GM23338 (cell line): ENCODE measurements around the gene SLC19A1. TPM values are rescaled to one million over a fixed set of nuclear protein-coding genes. Genes with fewer than 3 reads are reported as not detected.

Experiments used
- ATAC-seq: fragments of 200-7000 bp; cut with Tn5 transposase; 3 replicates; pipeline ENCODE4 v1.9.1; 2020
- DNase-seq: peaks from one replicate; pipeline ENCODE4 v3.0.0-alpha.2; 2015; ENCODE audit warnings: low spot score
- H2AFZ ChIP-seq: fragments of 200-600 bp; sonication (generic); 2 replicates; pipeline ENCODE4 v1.8.0; 2016; ENCODE audit warnings: antibody characterized with exemption, mild to moderate bottlenecking, moderate library complexity
- H3F3A ChIP-seq: fragments of 200-600 bp; sonication (generic); replicated peaks from 2 replicates; pipeline ENCODE4 v1.8.0; 2017; ENCODE audit warnings: antibody characterized with exemption, mixed run types, low read depth
- H3K27ac ChIP-seq: fragments of 200-600 bp; sonication (generic); 2 replicates; pipeline ENCODE4 v1.6.1; 2016; ENCODE audit warnings: low read depth
- H3K27me3 ChIP-seq: fragments of 200-600 bp; sonication (generic); 2 replicates; pipeline ENCODE4 v1.8.0; 2016; ENCODE audit warnings: mild to moderate bottlenecking, mixed run types, moderate library complexity; ENCODE audit not compliant: insufficient read depth
- H3K36me3 ChIP-seq: fragments of 200-600 bp; sonication (generic); 2 replicates; pipeline ENCODE4 v1.8.0; 2016; ENCODE audit warnings: mild to moderate bottlenecking; ENCODE audit not compliant: insufficient read depth
- H3K4me1 ChIP-seq: fragments of 200-600 bp; sonication (generic); 2 replicates; pipeline ENCODE4 v1.8.0; 2016; ENCODE audit warnings: mild to moderate bottlenecking, moderate library complexity; ENCODE audit not compliant: insufficient read depth
- H3K4me2 ChIP-seq: fragments of 200-600 bp; sonication (generic); 2 replicates; pipeline ENCODE4 v1.7.1; 2017; ENCODE audit warnings: mixed run types
- H3K4me3 ChIP-seq: fragments of 200-600 bp; sonication (generic); 2 replicates; pipeline ENCODE4 v1.6.1; 2016; ENCODE audit warnings: mixed run types
- H3K79me2 ChIP-seq: fragments of 200-600 bp; sonication (generic); replicated peaks from 2 replicates; pipeline ENCODE4 v1.8.0; 2017; ENCODE audit warnings: mild to moderate bottlenecking; ENCODE audit not compliant: insufficient read depth
- H3K9me2 ChIP-seq: fragments of 200-600 bp; sonication (generic); 2 replicates; pipeline ENCODE4 v1.8.0; 2017; ENCODE audit not compliant: insufficient read depth
- H4K20me1 ChIP-seq: fragments of 200-600 bp; sonication (generic); replicated peaks from 2 replicates; pipeline ENCODE4 v1.8.0; 2017; ENCODE audit warnings: mild to moderate bottlenecking; ENCODE audit not compliant: insufficient read depth
- H3K27ac Mint-ChIP-seq: 2 replicates; pipeline ENCODE4 v1.8.0; 2020; ENCODE audit warnings: inconsistent platforms, mild to moderate bottlenecking, moderate library complexity, mixed read lengths
- H3K27me3 Mint-ChIP-seq: 3 replicates; pipeline ENCODE4 v1.8.0; 2022; ENCODE audit warnings: low read depth, mild to moderate bottlenecking, moderate library complexity, mixed read lengths, inconsistent platforms; ENCODE audit not compliant: insufficient read depth, poor library complexity
- H3K36me3 Mint-ChIP-seq: 3 replicates; pipeline ENCODE4 v1.8.0; 2021; ENCODE audit warnings: low read depth, mild to moderate bottlenecking, inconsistent platforms, moderate library complexity, mixed read lengths
- H3K4me1 Mint-ChIP-seq: 3 replicates; pipeline ENCODE4 v1.8.0; 2020; ENCODE audit warnings: mild to moderate bottlenecking, inconsistent platforms, mixed read lengths
- H3K4me3 Mint-ChIP-seq: 3 replicates; pipeline ENCODE4 v1.8.0; 2021; ENCODE audit warnings: moderate library complexity, mild to moderate bottlenecking, inconsistent platforms, mixed read lengths
- H3K9me3 Mint-ChIP-seq: 3 replicates; pipeline ENCODE4 v1.8.0; 2020; ENCODE audit warnings: moderate library complexity, mild to moderate bottlenecking, inconsistent platforms, mixed read lengths
- NANOG ChIP-seq: IDR thresholded peaks from 2 replicates; pipeline ENCODE4 v1.6.1; 2016; ENCODE audit warnings: antibody characterized with exemption, borderline replicate concordance
- STAT1 ChIP-seq: IDR thresholded peaks from one replicate; pipeline ENCODE4 v1.6.1; 2016; ENCODE audit warnings: antibody characterized with exemption; ENCODE audit not compliant: unreplicated experiment
- ZNF114 ChIP-seq: fragments of 250-450 bp; sonication (Bioruptor Pico); IDR thresholded peaks from 2 replicates; pipeline ENCODE4 v1.5.0; 2020; ENCODE audit warnings: mild to moderate bottlenecking, moderate library complexity
- ZNF331 ChIP-seq: fragments of 250-450 bp; sonication (Bioruptor Pico); IDR thresholded peaks from 2 replicates; pipeline ENCODE4 v1.5.0; 2020; ENCODE audit warnings: low read depth, mild to moderate bottlenecking, moderate library complexity
- polyA plus RNA-seq: library from polyadenylated mRNA; unstranded; fragments of >200 nt; fragmentation: Nextera tagmentation; extraction: Ambion mirVana; gene quantifications from 2 replicates; pipeline ENCODE4 v1.2.1, GENCODE V29; 2016
- total RNA-seq: library from RNA; depleted of rRNA; stranded (reverse); fragments of >200 nt; shearing (Covaris generic); gene quantifications from 2 replicates; pipeline ENCODE4 v1.2.3, GENCODE V29; 2014
- TF ChIP-seq, protein P1 (sequence below): fragments of 250-450 bp; sonication (Bioruptor Pico); IDR thresholded peaks from 2 replicates; pipeline ENCODE4 v1.5.0; 2020; ENCODE audit warnings: mild to moderate bottlenecking, moderate library complexity
- TF ChIP-seq, protein P2 (sequence below), 2 experiments: fragments of 200-600 bp in 1 of 2; sonication (generic) in 1 of 2; conservative IDR thresholded peaks; 2 replicates each; pipeline versions ENCODE4 v1.5.1 to v1.6.1; 2016 to 2017; ENCODE audit warnings: antibody characterized with exemption in 2 of 2, low read depth in 2 of 2, mild to moderate bottlenecking in 2 of 2, moderate library complexity in 1 of 2
- TF ChIP-seq, protein P3 (sequence below): IDR thresholded peaks from 2 replicates; pipeline ENCODE4 v1.6.1; 2016; ENCODE audit warnings: antibody characterized with exemption
- TF ChIP-seq, protein P4 (sequence below): IDR thresholded peaks from one replicate; pipeline ENCODE4 v1.6.1; 2018; ENCODE audit warnings: antibody characterized with exemption; ENCODE audit not compliant: unreplicated experiment

The SLC19A1 gene
- total and polyA plus RNA-seq, 2 experiments from 2014 or later = 31.2 to 33.0 TPM

DNA sequence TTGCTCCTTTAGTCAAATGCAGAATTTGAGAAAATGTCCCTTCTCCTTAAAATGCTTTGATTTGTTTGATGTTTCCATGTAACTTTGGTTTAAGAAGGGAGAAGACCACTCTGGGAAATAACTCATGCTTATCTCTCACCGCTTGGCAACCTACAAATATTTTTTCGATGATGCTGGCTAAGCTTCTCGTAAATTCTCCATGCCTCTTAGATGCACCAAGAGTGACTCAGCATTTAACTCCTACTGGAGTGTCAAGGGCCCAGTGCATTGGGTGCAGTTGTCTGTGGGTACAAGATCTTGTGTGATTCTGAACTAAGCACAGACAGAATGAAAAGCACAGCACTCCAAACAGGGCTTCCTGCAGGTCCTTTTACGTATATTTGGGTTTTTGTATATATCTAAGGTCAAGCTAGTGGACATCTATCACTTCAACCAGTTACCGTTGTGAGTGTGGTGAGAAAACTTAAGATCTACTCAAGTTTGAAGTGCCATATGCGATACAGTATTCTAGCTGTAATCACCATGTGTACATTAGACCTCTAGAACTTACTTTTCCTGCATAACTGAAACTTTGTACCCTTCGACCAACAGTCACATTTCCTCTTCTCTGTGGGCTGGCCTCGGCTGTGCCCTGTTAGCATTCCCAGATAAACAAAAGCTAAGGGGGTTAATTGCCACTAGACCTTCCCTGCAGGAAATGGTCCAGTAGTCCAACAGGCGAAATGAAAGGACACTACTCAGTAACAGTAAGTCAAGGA, 81.5 kb downstream of the SLC19A1 start (continued):
- TF ChIP-seq, protein P1, sequence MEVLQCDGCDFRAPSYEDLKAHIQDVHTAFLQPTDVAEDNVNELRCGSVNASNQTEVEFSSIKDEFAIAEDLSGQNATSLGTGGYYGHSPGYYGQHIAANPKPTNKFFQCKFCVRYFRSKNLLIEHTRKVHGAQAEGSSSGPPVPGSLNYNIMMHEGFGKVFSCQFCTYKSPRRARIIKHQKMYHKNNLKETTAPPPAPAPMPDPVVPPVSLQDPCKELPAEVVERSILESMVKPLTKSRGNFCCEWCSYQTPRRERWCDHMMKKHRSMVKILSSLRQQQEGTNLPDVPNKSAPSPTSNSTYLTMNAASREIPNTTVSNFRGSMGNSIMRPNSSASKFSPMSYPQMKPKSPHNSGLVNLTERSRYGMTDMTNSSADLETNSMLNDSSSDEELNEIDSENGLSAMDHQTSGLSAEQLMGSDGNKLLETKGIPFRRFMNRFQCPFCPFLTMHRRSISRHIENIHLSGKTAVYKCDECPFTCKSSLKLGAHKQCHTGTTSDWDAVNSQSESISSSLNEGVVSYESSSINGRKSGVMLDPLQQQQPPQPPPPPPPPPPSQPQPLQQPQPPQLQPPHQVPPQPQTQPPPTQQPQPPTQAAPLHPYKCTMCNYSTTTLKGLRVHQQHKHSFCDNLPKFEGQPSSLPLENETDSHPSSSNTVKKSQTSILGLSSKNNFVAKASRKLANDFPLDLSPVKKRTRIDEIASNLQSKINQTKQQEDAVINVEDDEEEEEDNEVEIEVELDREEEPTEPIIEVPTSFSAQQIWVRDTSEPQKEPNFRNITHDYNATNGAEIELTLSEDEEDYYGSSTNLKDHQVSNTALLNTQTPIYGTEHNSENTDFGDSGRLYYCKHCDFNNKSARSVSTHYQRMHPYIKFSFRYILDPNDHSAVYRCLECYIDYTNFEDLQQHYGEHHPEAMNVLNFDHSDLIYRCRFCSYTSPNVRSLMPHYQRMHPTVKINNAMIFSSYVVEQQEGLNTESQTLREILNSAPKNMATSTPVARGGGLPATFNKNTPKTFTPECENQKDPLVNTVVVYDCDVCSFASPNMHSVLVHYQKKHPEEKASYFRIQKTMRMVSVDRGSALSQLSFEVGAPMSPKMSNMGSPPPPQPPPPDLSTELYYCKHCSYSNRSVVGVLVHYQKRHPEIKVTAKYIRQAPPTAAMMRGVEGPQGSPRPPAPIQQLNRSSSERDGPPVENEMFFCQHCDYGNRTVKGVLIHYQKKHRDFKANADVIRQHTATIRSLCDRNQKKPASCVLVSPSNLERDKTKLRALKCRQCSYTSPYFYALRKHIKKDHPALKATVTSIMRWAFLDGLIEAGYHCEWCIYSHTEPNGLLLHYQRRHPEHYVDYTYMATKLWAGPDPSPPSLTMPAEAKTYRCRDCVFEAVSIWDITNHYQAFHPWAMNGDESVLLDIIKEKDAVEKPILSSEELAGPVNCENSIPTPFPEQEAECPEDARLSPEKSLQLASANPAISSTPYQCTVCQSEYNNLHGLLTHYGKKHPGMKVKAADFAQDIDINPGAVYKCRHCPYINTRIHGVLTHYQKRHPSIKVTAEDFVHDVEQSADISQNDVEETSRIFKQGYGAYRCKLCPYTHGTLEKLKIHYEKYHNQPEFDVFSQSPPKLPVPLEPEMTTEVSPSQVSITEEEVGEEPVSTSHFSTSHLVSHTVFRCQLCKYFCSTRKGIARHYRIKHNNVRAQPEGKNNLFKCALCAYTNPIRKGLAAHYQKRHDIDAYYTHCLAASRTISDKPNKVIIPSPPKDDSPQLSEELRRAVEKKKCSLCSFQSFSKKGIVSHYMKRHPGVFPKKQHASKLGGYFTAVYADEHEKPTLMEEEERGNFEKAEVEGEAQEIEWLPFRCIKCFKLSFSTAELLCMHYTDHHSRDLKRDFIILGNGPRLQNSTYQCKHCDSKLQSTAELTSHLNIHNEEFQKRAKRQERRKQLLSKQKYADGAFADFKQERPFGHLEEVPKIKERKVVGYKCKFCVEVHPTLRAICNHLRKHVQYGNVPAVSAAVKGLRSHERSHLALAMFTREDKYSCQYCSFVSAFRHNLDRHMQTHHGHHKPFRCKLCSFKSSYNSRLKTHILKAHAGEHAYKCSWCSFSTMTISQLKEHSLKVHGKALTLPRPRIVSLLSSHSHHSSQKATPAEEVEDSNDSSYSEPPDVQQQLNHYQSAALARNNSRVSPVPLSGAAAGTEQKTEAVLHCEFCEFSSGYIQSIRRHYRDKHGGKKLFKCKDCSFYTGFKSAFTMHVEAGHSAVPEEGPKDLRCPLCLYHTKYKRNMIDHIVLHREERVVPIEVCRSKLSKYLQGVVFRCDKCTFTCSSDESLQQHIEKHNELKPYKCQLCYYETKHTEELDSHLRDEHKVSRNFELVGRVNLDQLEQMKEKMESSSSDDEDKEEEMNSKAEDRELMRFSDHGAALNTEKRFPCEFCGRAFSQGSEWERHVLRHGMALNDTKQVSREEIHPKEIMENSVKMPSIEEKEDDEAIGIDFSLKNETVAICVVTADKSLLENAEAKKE (CRISPR knock-in tag) = no peak
- TF ChIP-seq NANOG (no peak), ZNF114 (CRISPR knock-in tag) (no peak)

DNA sequence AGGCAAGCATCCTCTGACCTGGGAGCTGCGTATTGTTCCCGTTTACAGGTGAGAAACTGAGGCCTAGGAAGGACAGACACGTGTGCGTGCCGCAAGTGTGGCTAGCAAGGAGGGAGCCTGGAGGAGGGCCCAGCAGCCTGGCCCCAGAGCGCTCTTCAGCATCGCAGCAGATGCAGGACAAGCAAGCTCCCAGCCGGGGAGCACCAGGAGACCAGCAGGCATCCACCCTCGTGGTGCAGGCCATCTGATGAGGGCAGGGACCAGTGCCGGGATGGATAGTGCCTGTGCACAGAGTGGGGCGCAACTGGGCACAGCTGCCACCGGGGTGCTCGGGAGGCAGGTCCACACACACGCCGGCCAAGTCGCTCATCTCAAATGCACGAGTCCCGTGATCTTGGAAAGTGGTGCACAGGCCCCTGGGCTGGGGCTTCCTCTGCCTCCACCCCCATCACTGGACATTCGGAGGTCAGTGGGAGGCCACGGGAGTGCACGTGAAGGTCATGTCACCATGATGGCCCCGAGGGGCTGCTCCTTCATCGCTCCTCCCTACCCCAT, 82.2 kb downstream of the SLC19A1 start:
- Histone ChIP-seq H4K20me1 (peaks cover 8% of the 10 kb centered on the region), H3K4me2 (no peak overlapping the region), H3K36me3 (no peaks in the 10 kb centered on the region; the same call in 1 of the 2 replicates), H3K27me3 (no peaks in the 10 kb centered on the region), H3K79me2 (peaks cover 71% of the 10 kb centered on the region), H3K4me1 (peaks cover 7% of the 10 kb centered on the region; the same call in 1 of the 2 replicates), H3F3A (no peaks in the 10 kb centered on the region), H3K9me2 (no peaks in the 10 kb centered on the region), H2AFZ (no peak overlapping the region), H3K27ac (no peak overlapping the region), H3K4me3 (no peak overlapping the region)
- peaks cover 11% of the 10 kb centered on the region for H3K27me3 Mint-ChIP-seq
- DNase-seq (no peak), ATAC-seq (no peak)
- H3K4me1 Mint-ChIP-seq = peaks cover 10% of the 10 kb centered on the region; the same call in 1 of the 3 replicates
- peaks cover 8% of the 10 kb centered on the region for H3K9me3 Mint-ChIP-seq
- TF ChIP-seq, protein P2, sequence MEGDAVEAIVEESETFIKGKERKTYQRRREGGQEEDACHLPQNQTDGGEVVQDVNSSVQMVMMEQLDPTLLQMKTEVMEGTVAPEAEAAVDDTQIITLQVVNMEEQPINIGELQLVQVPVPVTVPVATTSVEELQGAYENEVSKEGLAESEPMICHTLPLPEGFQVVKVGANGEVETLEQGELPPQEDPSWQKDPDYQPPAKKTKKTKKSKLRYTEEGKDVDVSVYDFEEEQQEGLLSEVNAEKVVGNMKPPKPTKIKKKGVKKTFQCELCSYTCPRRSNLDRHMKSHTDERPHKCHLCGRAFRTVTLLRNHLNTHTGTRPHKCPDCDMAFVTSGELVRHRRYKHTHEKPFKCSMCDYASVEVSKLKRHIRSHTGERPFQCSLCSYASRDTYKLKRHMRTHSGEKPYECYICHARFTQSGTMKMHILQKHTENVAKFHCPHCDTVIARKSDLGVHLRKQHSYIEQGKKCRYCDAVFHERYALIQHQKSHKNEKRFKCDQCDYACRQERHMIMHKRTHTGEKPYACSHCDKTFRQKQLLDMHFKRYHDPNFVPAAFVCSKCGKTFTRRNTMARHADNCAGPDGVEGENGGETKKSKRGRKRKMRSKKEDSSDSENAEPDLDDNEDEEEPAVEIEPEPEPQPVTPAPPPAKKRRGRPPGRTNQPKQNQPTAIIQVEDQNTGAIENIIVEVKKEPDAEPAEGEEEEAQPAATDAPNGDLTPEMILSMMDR (conservative IDR thresholded peaks at IDR 0.05; ENCODE audit: low read depth in 2 of 2) = no peak
- TF ChIP-seq ZNF114 (CRISPR knock-in tag) (no peak), ZNF331 (CRISPR knock-in tag) (no peak), STAT1 (no peak)
- TF ChIP-seq, protein P3, sequence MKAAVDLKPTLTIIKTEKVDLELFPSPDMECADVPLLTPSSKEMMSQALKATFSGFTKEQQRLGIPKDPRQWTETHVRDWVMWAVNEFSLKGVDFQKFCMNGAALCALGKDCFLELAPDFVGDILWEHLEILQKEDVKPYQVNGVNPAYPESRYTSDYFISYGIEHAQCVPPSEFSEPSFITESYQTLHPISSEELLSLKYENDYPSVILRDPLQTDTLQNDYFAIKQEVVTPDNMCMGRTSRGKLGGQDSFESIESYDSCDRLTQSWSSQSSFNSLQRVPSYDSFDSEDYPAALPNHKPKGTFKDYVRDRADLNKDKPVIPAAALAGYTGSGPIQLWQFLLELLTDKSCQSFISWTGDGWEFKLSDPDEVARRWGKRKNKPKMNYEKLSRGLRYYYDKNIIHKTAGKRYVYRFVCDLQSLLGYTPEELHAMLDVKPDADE = no peak
- TF ChIP-seq, protein P4, sequence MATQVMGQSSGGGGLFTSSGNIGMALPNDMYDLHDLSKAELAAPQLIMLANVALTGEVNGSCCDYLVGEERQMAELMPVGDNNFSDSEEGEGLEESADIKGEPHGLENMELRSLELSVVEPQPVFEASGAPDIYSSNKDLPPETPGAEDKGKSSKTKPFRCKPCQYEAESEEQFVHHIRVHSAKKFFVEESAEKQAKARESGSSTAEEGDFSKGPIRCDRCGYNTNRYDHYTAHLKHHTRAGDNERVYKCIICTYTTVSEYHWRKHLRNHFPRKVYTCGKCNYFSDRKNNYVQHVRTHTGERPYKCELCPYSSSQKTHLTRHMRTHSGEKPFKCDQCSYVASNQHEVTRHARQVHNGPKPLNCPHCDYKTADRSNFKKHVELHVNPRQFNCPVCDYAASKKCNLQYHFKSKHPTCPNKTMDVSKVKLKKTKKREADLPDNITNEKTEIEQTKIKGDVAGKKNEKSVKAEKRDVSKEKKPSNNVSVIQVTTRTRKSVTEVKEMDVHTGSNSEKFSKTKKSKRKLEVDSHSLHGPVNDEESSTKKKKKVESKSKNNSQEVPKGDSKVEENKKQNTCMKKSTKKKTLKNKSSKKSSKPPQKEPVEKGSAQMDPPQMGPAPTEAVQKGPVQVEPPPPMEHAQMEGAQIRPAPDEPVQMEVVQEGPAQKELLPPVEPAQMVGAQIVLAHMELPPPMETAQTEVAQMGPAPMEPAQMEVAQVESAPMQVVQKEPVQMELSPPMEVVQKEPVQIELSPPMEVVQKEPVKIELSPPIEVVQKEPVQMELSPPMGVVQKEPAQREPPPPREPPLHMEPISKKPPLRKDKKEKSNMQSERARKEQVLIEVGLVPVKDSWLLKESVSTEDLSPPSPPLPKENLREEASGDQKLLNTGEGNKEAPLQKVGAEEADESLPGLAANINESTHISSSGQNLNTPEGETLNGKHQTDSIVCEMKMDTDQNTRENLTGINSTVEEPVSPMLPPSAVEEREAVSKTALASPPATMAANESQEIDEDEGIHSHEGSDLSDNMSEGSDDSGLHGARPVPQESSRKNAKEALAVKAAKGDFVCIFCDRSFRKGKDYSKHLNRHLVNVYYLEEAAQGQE = no peak
- H3K27ac Mint-ChIP-seq = no peak overlapping the region
- H3K36me3 Mint-ChIP-seq = peaks cover 43% of the 10 kb centered on the region
- H3K4me3 Mint-ChIP-seq = no peak overlapping the region
